Stimulated activated CD8-positive, alpha-beta memory T cell treated with anti-CD3 and anti-CD28 coated beads, Interleukin-15, amount 100 ng/mL, for 24 hours (primary cell): ENCODE data around the gene C3orf49.

Experiments used
- DNase-seq: peaks from one replicate; pipeline ENCODE4 v3.0.0-alpha.2; 2020; ENCODE audit warnings: low read depth

C3orf49 gene

DNA sequence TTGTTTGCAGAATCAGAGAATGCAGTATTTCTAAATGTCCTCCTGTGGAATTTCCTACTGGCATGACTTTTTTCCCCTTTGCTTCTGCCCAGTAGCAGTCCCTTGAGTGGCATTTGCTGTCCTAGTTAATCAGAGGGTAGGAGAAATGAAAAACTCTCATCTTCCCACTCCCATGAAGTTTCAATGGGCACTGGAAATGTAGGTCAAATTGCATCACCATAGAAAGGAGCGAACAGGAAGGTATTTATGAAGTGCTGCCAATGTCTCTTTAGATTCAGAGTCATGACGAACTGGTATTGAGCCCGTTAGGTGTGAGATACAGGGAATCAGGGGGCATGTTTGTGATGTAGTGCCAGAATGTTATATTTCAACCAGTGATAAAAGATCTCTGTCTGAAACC lies 67.8 kb downstream of the C3orf49 start:
- DNase-seq, result no peak

GRCh38 chr3:63891518-63891917 lies 72.4 kb downstream of the C3orf49 start:
- DNase-seq, result no peak

DNA sequence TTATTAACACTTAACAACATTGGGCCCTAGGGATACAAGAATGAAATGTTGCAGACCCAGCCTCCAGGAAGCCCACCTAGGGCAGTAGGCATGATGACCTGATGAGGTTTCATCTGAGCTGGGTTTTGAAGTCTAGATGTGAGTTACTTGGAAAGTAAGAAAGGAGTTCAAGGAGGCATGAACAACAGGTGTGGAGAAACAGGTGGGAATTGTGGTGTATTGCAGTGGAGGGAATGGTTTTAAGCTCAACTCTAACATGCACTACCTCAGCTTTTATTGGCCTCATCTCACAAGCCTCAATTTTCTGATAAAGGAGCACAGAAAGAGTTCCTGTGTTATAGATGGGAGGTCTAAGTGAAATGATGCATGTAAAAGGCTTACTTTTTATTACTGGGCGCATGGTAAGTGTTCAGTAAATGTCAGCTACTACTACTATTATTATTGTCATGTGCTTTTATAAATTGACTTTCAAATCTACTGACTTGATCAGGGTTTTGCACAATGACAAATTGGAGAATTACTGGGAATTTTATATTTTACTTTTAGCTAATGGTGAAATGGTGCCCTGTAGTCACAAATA lies 73.8 kb downstream of the C3orf49 start:
- DNase-seq, result no peak

DNA sequence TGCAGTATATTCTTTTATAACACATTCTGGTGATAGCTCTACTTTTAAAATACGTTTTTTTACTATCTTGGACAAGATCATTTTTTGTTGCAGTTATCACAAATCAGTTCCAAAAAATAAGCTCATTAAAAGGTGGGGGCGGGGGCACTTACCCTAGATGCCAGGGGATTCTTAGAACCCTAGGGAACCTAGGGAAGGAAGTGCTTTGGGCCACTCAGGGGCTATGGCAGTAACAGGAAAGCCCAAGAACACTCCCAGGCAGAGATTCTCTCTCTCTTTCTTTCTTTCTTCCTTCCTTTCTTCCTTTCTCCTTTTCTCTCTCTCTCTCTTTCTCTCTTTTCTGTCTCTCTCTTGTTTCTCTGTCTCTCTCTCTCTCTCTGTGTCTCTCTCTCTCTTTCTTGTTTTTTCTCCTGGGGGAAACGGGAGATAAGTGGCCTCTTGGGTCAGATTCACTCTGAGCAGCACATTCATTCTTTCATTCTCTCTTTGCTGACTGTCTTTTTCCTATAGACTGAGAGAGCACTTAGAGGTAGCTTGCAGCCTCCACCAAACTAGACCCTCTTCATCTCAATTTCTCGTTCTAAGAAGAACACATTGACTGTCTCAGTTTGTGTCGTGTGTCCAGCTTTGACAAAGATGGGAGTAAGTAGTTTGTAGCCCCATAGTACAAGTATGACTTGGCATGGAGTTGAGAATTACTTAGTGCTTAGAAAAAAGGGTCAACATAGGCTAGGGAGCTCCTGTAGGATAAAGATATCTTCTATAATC lies 76.5 kb downstream of the C3orf49 start:
- no peak for DNase-seq

DNA sequence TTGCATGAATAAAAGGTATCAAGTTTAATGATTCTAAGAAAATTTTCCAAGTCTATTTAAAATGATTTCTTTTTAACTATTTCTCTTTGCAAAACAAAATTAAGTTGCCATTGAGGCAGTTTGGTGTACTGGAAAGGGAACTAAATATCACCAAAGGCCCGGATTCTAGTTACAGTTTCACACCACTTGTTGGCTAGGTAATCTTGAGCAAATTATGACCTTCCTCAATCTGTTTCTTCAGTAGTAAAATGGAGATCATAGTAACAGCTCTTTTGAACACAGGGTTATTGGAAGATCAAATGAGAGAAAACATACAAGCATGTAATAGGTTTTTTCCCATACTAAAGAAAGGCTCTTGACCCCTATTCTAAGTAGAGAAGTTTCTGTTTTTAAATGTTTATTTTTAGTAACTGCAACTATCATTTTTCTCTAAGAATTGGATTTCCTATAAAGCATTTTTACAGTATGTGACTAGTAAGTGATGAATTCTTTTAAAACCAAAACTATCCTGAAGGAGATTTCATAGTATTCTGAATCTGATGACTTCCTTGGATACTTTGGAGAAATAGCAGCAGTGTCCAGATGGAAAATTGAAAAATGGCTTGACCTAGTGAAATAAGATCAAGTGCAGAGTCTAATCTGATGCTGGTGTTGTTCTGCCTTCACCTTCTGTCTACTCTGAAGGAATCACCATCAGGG lies 77.4 kb downstream of the C3orf49 start:
- DNase-seq, result no peak
